Measurements from ENCODE around the gene PTPRN2.
"Not testable (repeated sequence)": the region's sequence is repeated elsewhere in the genome, so short reads cannot be mapped to it uniquely, and the experiment has no call there.

The PTPRN2 gene

GRCh38 chr7:158256091-158256816 is 331.4 kb downstream of the PTPRN2 start:
- ChIA-PET CTCF (no interaction called here), POLR2A (no interaction called here)
- TF ChIP-seq ARNT (IDR thresholded peaks at IDR 0.05), result no peak
- TF ChIP-seq NFRKB (IDR thresholded peaks at IDR 0.05), result no peak
- no peak for TF ChIP-seq FOXM1 (IDR thresholded peaks at IDR 0.05; ENCODE audit: borderline replicate concordance)
- TF ChIP-seq FOXK2 (IDR thresholded peaks at IDR 0.05), result no peak
- no peak for DNase-seq (ENCODE audit: extremely low spot score)

DNA sequence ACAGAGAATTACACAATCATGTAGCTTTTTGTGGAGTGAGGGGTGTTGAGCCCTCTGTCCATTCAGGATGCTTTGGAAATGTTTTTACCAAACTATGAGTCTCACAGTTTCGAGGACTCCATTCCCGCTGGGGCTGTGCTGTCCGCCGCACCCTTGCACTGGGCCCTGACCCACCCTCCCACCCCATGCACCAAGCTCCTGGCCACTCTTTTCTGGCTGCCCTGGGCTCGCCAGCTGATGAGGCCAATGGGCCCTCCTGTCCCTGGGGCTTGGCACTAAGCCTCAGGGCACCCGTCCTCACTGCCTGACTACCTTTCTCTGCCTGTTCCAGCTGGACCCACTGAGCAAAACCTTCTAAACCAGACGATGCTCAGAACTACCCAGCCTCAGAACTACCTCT is 332.1 kb downstream of the PTPRN2 start:
- TF ChIP-seq SP1 (IDR thresholded peaks at IDR 0.05) (no peak), PKNOX1 (IDR thresholded peaks at IDR 0.05) (no peak), FOXM1 (IDR thresholded peaks at IDR 0.05; ENCODE audit: borderline replicate concordance) (no peak), BHLHE40 (IDR thresholded peaks at IDR 0.05; ENCODE audit: borderline replicate concordance) (no peak), L3MBTL2 (conservative IDR thresholded peaks at IDR 0.05) (no peak), TARDBP (IDR thresholded peaks at IDR 0.05) (no peak), SUZ12 (IDR thresholded peaks at IDR 0.05) (no peak)
- DNase-seq (ENCODE audit: extremely low spot score), result no peak
- ChIA-PET CTCF (no interaction called here), POLR2A (no interaction called here)

- POLR2A ChIA-PET, result no interaction called here
- no peak for DNase-seq (ENCODE audit: extremely low spot score)
- TF ChIP-seq FOXA1 (IDR thresholded peaks at IDR 0.05), result no peak
- TF ChIP-seq FOXM1 (IDR thresholded peaks at IDR 0.05; ENCODE audit: borderline replicate concordance), result no peak
- no peak for TF ChIP-seq TARDBP (IDR thresholded peaks at IDR 0.05)
- TF ChIP-seq CTBP1 (IDR thresholded peaks at IDR 0.05; ENCODE audit: borderline replicate concordance), result no peak
- TF ChIP-seq SUZ12 (IDR thresholded peaks at IDR 0.05), result no peak
- TF ChIP-seq FOXK2 (IDR thresholded peaks at IDR 0.05), result no peak
- no peak for TF ChIP-seq LEF1 (IDR thresholded peaks at IDR 0.05; ENCODE audit: borderline replicate concordance)
- no peak for TF ChIP-seq SP1 (IDR thresholded peaks at IDR 0.05)
- no peak for TF ChIP-seq NFRKB (IDR thresholded peaks at IDR 0.05)
- TF ChIP-seq BHLHE40 (IDR thresholded peaks at IDR 0.05; ENCODE audit: borderline replicate concordance), result no peak
- no peak for TF ChIP-seq ARNT (IDR thresholded peaks at IDR 0.05)
- CTCF ChIA-PET, result no interaction called here
These were observed 332.5 kb downstream of the PTPRN2 start for GRCh38 chr7:158255156-158255555.

DNA sequence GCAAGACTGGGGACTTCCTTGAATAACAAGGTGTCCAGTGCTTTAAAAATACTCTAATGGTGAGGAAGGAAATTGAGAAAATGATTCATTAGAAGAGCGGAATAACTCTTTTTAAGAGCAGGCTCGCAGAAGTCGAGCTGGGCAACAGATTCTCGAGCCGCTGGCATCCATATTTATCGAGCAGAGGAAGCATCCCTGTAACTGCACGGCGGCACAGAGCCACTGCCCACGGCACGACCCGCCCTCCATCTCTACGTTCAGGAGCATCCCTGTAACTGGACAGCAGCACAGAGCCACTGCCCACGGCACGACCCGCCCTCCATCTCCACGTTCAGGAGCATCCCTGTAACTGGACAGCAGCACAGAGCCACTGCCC is 334.0 kb downstream of the PTPRN2 start:
- CTCF ChIA-PET, result not testable (repeated sequence)

DNA sequence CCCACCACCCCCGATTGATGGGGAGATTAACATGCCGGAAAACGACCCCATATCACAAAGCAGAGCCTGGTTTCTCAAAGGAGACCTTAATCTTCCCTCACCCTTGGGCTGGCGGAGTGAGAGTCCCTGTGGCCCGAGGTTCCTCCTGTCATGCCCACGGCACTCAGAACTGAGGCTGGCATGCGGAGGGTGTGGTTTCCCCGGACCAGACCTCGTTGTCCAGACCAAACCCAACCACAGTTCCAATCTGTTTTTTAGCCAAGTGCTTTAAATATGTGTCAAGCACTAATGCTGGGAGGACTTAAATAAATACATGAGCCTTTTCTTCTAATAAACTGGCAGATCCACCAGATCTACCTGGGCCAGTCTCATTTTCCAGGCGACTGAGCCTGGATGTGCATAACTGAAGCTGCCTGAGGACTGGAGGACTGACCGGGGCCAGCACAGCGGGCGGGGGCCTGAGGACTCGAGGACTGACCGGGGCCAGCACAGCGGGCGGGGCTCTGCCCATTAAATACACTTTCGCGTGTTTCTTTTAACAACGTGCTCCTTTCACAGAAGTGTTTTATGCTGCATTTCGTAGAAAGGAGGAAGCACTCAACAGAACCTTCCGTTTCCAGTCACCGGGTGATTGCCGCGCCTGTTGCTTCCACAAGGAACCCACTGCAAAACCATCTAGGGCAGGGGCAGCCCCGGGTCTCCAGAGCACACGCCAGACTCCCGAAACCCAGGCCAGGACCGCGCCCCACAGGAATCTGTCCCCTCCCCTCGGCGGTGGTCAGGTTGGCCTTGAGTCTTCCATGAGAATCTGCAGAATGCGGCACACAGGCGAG is 334.6 kb downstream of the PTPRN2 start:
- POLR2A ChIA-PET, result no interaction called here
- TF ChIP-seq HDGF (IDR thresholded peaks at IDR 0.05; ENCODE audit: borderline replicate concordance) (no peak), SUZ12 (IDR thresholded peaks at IDR 0.05) (no peak), PKNOX1 (IDR thresholded peaks at IDR 0.05) (no peak), FOXK2 (IDR thresholded peaks at IDR 0.05) (no peak), NFRKB (IDR thresholded peaks at IDR 0.05) (no peak), L3MBTL2 (conservative IDR thresholded peaks at IDR 0.05) (no peak), BHLHE40 (IDR thresholded peaks at IDR 0.05; ENCODE audit: borderline replicate concordance) (no peak), LEF1 (IDR thresholded peaks at IDR 0.05; ENCODE audit: borderline replicate concordance) (no peak), TARDBP (IDR thresholded peaks at IDR 0.05) (no peak), FOXA1 (IDR thresholded peaks at IDR 0.05) (no peak), ZNF384 (IDR thresholded peaks at IDR 0.05) (no peak), ELF4 (IDR thresholded peaks at IDR 0.05) (no peak), CTBP1 (IDR thresholded peaks at IDR 0.05; ENCODE audit: borderline replicate concordance) (no peak)
- CTCF ChIA-PET, result no interaction called here
- no peak for DNase-seq (ENCODE audit: extremely low spot score)

More for the DNA sequence above, 334.0 kb downstream of the PTPRN2 start:
- DNase-seq (ENCODE audit: extremely low spot score); POLR2A ChIA-PET: not testable (repeated sequence)

DNA sequence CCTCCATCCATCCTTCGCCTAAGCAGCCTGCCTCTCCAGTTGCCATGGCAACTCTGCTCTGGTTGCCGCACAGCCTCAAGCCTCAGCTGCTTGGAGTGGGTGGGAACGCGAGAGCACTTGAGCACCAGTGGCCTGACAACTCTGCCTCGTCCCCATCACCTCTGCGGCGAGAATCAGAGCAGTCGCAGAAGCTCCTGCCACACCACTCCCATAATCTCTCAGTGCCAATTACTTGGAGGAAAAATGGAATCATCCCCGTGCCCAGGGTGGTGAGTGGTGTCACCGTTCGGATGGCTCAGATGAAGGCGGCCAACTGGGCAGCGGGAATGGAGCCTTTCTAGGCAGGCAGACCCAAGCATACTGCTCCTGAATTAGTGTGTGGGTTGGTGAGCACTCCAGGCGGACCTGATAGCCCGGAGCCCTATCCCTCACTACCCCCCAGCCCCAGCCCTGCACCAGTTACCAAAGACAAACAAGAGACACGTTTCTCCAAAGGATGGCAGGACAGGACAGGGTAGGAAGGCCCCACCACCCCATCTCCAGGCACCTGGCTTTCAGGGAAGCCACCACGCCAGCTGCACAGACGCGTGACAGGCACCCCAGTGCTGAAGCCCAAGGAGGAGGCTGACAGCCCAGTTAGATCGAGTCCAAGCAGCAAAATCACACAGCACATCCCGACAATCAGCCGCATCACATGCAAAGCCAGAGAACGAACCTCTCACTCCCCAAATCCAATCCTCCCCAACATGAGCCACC is 335.4 kb downstream of the PTPRN2 start:
- CTCF ChIA-PET, result no interaction called here
- TF ChIP-seq FOXA1 (IDR thresholded peaks at IDR 0.05) (no peak), SUZ12 (IDR thresholded peaks at IDR 0.05) (no peak), L3MBTL2 (conservative IDR thresholded peaks at IDR 0.05) (no peak), FOXM1 (IDR thresholded peaks at IDR 0.05; ENCODE audit: borderline replicate concordance) (no peak), PKNOX1 (IDR thresholded peaks at IDR 0.05) (no peak), ARNT (IDR thresholded peaks at IDR 0.05) (no peak), ZNF384 (IDR thresholded peaks at IDR 0.05) (no peak), LEF1 (IDR thresholded peaks at IDR 0.05; ENCODE audit: borderline replicate concordance) (no peak), TARDBP (IDR thresholded peaks at IDR 0.05) (no peak)
- POLR2A ChIA-PET, result no interaction called here
- no peak for DNase-seq (ENCODE audit: extremely low spot score)
